Activated CD4-positive, CD25-positive, alpha-beta regulatory T cell treated with anti-CD3 and anti-CD28 coated beads, Interleukin-2, amount 50 U/mL, for 16 hours (primary cell): Measurements from ENCODE around the gene RFX8.
"Not testable (repeated sequence)": the region's sequence is repeated elsewhere in the genome, so short reads cannot be mapped to it uniquely, and the experiment has no call there.

Experiments used
- DNase-seq: peaks from one replicate; pipeline ENCODE4 v3.0.0-alpha.2; 2020; ENCODE audit warnings: low read depth, low spot score

Gene RFX8

GRCh38 chr2:101486258-101486701 is 11.4 kb upstream of the RFX8 start:
- DNase-seq = no peak

DNA sequence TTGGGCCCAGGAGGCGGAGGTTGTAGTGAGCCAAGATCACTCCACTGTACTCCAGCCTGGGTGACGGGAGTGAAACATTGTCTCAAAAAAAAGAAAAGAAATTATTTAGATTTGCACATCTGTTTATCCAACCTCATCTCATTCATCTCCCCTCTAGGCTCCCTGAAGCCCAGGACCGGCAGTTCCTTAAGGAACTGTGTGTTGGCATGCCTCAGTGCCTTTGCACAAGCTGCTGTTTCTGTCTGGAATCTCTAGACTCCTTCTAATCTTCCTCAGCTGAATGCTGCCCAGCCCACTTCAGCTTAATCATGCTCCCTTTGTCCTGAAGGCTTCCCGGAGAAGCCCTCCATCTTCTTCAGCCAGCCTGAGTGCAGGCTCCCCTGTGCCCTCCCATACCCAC is 10.9 kb upstream of the RFX8 start:
- no peak for DNase-seq

GRCh38 chr2:101480764-101481163 is 5.9 kb upstream of the RFX8 start:
- no peak for DNase-seq

GRCh38 chr2:101479810-101480209 is 4.9 kb upstream of the RFX8 start:
- DNase-seq = no peak

DNA sequence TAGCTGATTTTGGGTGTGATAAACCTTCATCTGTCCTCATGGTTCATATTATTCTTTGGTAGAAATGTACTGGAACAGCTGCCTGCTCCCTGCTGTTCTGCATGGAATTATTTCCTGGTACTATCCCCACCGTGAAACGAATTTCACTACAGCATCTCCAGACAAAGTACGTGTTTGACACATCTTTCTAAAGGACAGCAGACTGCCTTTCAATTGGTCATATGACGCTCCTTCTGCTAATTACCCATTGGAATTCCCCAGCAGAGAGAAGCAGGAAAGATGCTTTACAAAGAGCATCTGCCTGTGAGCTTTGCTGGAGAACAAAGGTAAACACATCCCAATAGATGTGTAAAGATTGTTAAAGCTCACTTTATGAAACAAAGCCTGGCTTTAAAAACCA is 4.4 kb upstream of the RFX8 start:
- no peak for DNase-seq

GRCh38 chr2:101478181-101479001 is 3.5 kb upstream of the RFX8 start:
- DNase-seq = no peak

DNA sequence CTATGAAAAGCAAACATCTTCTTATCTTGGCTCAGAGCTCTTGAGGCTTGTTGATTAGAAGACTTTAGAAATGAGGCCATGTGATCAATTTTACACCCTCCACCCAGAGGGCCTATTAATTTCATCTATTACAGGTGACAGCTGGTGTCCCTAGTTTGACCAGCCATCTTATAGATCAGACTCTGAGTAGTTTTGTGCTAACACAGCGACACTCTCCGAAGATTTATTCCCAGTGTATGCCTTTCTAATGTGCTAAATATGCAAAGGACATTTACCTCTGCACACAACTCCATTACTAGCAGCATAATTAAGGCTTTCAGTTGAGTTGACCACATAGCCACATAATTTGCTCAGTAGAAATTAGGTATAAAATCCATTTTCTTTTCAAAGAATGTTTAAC is 2.6 kb upstream of the RFX8 start:
- DNase-seq = no peak

DNA sequence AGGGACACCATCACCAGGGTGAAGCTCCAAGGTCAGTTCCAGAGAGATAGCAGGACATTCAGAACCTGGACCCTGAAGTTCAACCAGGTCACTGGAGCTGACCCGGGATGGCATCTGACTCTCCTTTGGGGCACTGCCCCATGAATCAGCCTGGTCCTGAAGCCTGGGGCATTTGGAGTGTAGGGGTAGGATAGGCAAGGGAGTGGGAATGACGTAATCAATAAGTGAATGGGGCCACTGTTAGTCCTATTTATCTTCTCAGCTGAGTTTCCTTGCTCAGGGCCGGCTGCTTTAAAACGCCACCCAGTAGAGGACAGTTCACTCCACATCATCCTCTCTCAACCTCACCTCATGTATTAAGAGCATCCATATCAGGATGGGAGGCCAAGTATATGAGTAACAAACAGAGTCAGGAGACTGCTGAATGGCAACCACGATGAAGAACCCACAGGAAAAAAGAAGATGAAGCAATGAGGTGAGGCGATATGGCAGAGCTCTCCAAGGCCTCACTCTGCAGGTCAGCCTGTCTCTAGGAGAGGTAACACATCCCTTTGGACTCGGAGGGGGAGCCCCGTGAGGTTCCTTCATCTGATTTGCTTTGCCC is 1.8 kb upstream of the RFX8 start:
- no peak for DNase-seq

GRCh38 chr2:101473911-101474701 is 806 bp downstream of the RFX8 start:
- no peak for DNase-seq

GRCh38 chr2:101473591-101473910 is 1.4 kb downstream of the RFX8 start:
- DNase-seq = no peak

DNA sequence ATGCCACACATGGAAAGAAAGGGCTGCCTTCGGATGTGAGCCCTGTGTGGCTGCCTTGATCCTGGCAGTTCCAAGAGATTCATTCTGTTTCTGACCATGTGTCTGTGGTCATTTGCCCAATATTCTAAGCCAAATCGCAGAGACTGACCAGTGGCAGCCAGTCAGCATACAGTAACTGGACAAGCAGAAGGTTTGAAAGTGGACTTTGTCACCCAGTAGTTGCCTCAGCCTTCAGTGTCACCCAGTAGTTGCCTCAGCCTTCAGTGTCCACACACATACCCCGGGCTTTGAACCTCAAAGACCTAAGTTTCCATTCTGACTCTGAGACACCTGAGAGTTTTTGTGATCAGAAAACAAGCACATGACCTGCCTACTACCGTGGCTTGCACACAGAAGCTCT is 5.0 kb downstream of the RFX8 start:
- DNase-seq = no peak

- DNase-seq = no peak
These were observed 7.6 kb downstream of the RFX8 start for GRCh38 chr2:101467306-101467705.

GRCh38 chr2:101466426-101466825 is 8.5 kb downstream of the RFX8 start:
- no peak for DNase-seq

DNA sequence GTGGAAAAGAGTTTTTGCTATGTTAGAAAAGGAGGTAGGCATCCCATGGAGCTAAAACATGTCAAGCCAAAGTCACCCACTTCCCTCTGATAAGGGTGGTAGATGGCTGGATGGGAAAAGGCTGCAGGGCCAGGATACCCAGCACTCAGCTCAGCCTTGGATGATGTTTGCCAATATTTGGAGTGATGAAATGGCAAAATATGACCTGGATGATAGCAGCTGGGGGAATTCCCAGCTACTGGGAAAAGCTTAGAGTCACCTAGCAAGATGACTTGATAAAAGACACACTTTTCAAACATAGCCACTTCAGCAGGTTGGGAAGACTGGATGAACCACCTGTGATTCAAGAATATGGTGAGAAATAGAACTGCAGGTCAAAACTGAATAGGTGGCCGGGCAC is 10.1 kb downstream of the RFX8 start:
- DNase-seq = no peak

- no peak for DNase-seq
These were observed 10.8 kb downstream of the RFX8 start for GRCh38 chr2:101463911-101464641.

DNA sequence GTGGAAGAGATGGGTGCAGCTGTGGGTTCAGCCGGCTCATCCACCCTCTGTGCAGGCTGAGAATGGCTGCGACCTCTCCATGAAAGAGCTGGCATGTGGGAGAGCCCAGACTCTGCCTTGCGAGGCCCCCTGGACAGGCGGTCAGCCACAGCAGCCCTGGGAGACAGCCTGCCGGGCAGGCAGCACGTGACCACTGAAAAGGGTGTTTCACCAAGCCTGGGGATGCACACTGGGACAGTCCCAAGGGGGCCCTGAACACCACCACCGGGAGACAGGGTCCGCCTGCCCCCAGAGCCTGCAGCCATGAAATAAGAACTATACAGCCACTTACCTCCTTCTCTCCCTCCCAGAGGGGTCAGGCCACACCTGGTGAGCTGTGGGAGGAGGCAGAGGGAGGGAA is 11.5 kb downstream of the RFX8 start:
- DNase-seq = no peak

- DNase-seq = no peak
These were observed 13.5 kb downstream of the RFX8 start for GRCh38 chr2:101461381-101461780.

GRCh38 chr2:101454408-101454807 is 20.5 kb downstream of the RFX8 start:
- not testable (repeated sequence) for DNase-seq

GRCh38 chr2:101450965-101451364 is 23.9 kb downstream of the RFX8 start:
- DNase-seq = no peak

- no peak for DNase-seq
These were observed 28.0 kb downstream of the RFX8 start for GRCh38 chr2:101446869-101447268.

- no peak for DNase-seq
These were observed 32.2 kb downstream of the RFX8 start for GRCh38 chr2:101442667-101443061.

DNA sequence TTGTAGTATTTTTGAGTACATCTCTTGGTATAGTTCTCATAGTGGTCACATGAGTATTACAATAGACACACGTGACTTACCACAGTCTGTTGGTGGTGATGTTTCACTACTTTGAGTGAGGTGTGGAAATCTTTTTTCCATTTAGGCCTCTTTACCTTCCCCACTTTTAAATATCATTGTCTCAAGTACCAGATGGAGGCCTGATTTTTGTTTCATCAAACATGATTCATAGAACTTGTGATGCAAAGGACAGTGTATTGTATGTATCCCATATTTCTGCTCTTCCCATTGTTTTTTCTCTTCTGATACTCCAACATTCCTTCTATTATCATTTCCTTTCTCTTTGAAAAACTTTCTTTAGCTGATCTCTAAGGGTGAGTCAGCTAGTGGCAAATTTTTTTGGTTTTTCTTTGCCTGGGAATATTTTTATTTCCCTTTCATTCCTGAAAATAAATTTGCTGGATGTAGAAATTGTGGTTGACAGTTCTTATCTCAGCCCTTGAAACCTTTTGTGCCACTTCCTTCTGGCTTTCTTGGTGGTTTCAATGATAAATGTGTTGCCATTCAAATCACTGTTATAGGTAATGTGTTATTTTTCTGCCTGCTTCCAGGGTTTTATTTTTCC is 32.8 kb downstream of the RFX8 start:
- no peak for DNase-seq
